Right lung (tissue), 5 donors: ENCODE results near the gene ATP5PD. TPM values are rescaled to one million over a fixed set of nuclear protein-coding genes. Genes with fewer than 3 reads are reported as not detected.
"Not testable (repeated sequence)": the region's sequence is repeated elsewhere in the genome, so short reads cannot be mapped to it uniquely, and the experiment has no call there.

Experiments used
- DNase-seq, 2 donors: peaks; one replicate each; pipeline ENCODE4 v3.0.0-alpha.2; 2013
- polyA plus RNA-seq, 5 donors: library from polyadenylated mRNA; unstranded; fragments of 120-200 nt; gene quantifications; one replicate each; pipeline versions ENCODE4 v1.2.1 to v1.2.3, GENCODE V29; 2013; ENCODE audit warnings: inconsistent platforms in 1 of 5, low replicate concordance in 1 of 5; ENCODE audit not compliant: insufficient read length in 5 of 5, insufficient read depth in 1 of 5

ATP5PD gene
- polyA plus RNA-seq, 5 donors = 200 to 252 (median 213) TPM

DNA sequence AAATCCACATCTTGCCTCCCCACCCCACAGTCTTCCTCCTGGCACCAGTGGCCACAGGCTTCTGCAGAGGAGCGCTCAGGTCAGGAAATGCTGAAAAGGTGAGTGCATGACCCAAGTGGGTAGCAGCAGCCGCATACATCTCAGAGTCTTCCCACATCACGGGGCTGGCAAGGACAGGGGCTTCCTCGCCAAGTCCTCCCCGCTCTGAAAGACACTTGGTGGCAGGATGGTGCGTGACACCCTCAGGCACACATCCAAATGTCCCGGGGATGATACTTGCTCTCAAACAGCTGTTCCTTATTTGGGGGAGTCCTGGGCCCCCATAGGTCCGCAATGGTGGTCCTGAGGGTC is 32.2 kb upstream of the ATP5PD start:
- DNase-seq = no peak

DNA sequence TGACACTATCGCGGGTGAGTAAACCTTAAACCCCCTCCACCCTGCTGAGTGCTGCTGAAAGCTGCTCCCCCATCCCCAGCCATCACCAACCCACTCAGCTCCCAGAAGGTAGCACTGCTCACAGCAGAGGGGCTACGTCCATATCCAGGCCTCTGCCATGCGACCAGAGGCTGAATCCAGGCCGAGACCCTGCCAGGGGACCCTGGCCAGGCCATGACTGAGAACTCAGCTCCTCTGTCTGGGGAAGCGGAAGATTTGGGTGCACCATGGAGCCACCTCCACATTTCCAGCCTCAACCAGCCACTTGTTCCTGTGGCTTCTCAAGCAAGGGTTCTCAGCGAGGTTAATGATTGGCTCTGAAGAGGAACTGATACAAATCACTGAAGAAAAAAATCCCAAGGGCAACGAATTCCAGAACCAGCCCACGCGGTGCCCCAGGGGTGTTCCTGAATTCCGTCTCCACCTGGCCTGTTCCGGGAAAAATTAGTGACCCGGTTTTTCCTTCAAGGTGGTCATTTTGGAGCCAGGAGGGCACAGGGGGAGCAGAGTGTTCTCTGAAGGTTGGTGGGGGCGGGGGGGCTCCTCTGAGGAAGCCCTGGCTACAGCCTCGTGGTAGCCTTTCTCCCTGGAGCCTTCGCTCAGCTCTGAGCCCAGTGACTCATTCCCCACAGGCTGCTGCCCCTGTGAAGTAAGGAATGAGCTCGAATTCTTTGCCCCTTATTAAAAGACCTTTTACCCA is 31.7 kb upstream of the ATP5PD start:
- no peak for DNase-seq

GRCh38 chr17:75077496-75078283 is 30.9 kb upstream of the ATP5PD start:
- peak in 1 of 2 donors; percentile 51 for DNase-seq

DNA sequence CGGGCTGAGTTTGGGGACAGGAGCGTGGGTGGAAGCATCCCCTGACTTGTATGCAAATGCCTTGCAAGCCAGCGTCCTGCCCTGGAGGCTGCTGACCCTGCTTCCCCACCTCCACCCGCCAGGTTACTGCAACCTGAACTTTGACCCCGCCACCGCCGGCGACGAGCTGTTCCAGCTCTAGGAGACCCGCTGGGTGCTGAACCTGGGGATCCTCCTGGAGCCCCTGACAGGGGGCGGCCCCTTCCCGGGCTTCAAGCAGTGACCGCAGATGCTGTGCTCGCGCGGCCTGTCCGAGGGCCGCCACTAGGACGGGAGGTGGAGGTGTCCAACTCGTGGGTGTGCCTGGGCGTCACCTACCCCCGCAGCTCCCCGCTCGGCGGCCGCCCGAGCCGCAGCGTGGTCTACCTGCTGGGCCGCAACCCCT is 30.3 kb upstream of the ATP5PD start:
- DNase-seq = no peak

DNA sequence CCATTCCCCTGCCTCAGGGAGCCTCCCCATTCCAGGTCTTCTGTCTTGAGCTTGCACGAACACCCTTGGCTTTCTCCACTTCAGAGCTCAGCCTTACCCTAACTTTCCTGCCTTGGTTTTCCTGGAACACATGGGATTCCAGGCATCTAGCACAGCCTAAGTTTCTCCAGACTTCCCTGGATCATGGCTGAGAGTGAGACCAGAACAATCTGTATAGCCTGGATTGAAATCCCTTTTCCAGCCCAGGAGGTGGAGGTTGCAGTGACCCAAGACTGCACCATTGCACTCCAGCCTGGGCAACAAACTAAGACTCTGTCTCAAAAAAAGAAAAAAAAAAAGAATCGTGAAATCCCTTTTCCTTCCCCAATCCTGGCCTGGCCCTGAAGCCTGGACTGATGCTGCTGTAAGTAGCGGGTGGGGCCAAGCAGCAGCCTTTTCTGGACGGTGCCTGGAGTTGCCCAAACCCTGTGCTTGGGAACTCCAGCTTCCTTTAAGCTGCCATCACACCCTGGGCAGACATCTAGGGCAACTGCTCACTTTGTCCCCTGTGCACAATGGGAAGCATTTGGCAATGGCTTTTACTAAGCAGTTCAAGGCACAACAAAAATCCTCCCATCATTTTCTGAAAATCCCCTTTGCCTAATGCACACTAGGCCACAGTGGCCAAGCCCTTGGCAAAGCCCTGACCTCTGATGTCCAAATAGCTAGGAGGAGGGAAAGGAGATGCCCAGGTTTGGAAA is 29.0 kb upstream of the ATP5PD start:
- no peak for DNase-seq

DNA sequence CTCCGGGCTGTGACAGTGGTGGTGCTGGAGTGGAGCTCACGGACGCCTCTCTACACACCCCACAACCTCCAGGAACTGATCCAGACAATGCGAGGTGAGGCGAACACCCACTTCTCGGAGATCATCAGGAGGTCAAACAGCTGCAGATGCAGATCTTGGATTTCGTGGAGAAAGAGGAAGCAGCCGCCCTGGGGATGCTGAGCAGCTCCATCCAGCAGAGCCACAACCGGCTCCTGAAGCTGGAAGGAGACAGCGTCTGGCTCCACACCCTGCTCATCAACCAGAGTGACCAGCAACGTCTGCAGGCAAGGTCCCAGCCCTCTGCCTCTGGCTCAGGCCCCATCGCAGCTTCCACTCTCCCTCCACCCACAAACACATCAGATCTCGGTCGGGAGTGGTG is 27.8 kb upstream of the ATP5PD start:
- no peak for DNase-seq

- no peak for DNase-seq
Measured at GRCh38 chr17:75073618-75074047, 26.9 kb upstream of the ATP5PD start.

- DNase-seq = not testable (repeated sequence)
Measured at GRCh38 chr17:75072909-75073308, 26.1 kb upstream of the ATP5PD start.

DNA sequence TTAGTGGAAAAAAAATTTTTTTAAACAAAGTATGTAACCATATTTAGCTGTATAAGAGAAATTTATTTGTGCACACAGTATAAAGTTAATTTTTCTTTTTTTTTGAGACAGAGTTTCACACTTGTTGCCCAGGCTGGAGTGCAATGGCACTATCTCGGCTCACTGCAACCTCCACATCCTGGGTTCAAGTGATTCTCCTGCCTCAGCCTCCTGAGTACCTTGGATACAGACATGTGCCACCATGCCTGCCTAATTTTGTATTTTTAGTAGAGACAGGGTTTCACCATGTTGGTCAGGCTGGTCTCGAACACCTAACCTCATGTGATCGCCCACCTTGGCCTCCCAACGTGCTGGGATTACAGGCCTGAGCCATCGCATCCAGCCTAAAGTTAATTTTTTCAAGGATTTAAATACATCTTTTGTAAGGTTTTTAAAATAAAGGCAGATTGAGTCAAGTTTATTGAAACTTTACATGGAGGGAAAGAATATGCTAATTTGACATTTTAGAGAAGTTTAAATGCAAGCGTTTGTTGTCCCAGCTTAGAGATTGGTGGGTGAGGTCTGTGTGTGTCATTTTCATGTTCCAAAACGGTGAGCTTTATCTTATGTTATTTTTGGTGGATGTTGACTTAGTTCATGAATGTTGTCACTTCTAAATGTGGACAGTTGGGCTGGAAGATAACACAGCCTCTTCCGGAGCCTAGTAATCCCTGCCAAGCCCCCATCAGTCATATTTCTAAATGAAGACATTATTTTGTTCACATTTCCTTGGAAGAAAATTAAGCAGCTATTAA is 24.9 kb upstream of the ATP5PD start:
- not testable (repeated sequence) for DNase-seq

DNA sequence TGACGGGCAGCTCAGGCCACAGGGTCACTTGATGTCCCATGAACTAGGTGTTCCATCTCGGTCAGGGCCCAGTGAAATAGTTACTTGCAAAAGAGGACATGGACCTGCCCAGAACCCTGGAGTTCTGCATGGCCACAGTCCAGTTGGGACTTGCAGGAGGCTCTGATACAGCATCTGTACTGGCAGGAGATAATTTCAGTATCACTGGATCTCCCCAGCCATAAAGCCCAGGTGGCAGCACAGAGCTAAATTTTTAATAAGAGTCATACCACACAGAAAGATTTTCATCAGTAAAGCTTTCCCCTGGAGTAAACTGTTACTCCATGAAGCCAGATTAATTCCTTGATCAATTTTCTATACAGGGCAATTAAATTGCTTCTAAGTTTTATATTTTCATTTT is 23.0 kb upstream of the ATP5PD start:
- no peak for DNase-seq

- DNase-seq = no peak
Measured at GRCh38 chr17:75068750-75069149, 22.0 kb upstream of the ATP5PD start.

DNA sequence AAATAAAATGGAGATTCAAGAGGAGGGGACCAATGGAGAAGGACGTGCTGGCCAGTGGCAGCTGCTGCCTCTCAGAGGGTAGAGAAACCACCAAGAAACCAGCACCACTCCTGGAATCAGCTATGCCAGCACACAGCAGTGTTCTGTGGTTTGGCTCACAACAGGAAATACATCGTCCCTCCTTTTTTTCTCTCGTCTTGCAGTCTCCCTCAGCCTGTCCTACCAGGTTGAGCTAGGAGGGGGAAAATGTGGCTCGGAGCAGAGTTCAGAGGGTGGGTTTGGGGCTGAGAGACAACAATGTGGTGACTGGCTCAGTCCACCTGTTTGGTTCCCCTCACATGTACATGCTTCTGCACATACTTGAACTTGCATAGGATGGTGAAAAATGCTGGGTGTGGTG is 21.1 kb upstream of the ATP5PD start:
- no peak for DNase-seq

- no peak for DNase-seq
Measured at GRCh38 chr17:75065562-75066151, 18.9 kb upstream of the ATP5PD start.

DNA sequence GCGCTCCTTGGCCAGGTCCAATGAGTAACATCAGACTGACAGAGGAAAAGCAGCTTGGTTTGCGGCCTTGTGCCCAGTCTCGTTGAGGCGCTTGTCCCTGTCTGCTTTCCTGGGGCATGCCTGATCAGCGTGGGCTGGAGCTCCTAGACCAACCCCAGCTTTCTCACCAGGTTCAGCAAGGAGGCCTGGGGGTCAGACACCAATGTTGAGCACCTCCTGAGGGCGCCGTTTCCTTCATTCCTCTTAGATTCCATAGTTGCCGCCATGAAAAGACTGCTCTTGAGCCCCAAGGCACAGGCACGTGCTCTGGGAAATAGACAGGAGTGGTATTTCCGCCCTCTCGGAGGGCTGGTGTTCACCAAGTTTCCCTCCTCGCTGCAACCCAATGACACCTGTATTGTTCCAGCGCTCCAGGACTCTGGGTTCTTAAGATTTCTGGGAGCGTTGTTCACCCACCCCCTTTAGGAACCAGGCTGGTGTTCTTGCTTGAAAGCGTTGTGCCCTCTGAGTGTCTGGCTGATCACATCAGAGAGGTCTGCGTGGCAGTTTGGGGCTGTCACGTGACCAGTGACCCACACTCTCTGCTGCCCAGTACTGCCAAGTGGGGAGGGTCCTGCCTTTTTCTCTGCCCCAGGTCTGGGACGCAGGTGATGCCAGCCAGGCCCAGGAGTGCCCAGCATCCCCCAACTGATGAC is 18.2 kb upstream of the ATP5PD start:
- no peak for DNase-seq

GRCh38 chr17:75064460-75064859 is 17.7 kb upstream of the ATP5PD start:
- DNase-seq = no peak

- no peak for DNase-seq
Measured at GRCh38 chr17:75064040-75064439, 17.3 kb upstream of the ATP5PD start.

GRCh38 chr17:75063626-75064025 is 16.9 kb upstream of the ATP5PD start:
- no peak for DNase-seq

- no peak for DNase-seq
Measured at GRCh38 chr17:75063201-75063600, 16.4 kb upstream of the ATP5PD start.

- no peak for DNase-seq
Measured at GRCh38 chr17:75061618-75062017, 14.8 kb upstream of the ATP5PD start.

DNA sequence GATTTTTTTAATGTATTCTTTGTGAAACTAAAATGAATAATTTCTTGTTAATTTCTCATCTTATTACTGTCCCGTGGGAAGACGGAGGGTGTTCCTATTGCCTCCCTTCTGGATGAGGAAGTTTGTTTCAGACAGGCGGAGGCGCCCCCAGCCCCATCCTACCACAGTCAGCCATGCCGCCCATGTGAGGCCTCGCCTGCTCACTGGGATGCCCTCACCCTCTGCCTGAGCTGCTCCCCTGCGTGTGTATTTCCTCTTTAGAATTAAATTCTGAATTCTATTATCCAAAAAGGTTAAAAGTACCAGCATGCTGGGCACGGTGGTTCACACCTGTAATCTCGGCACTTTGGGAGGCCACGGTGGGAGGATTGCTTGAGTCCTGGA is 14.3 kb upstream of the ATP5PD start:
- no peak for DNase-seq
